Heart left ventricle (tissue), 16 donors: ENCODE results near the gene COL17A1. TPM values are rescaled to one million over a fixed set of nuclear protein-coding genes. Genes with fewer than 3 reads are reported as not detected.

Experiments used
- ATAC-seq, 4 donors: fragments of 200-7000 bp; cut with Tn5 transposase; one replicate each; pipeline ENCODE4 v1.9.1; 2020 to 2022; ENCODE audit warnings: moderate library complexity in 4 of 4, mild to moderate bottlenecking in 3 of 4, moderate number of reproducible peaks in 1 of 4
- DNase-seq, 5 donors: peaks; one replicate each; pipeline ENCODE4 v3.0.0-alpha.2; 2020
- H3K27ac ChIP-seq, 12 donors: fragments of 200-600 bp; sonication (generic) in 4 of 12; one replicate each; pipeline versions ENCODE4 v1.5.0 to v1.8.0; 2016 to 2022; ENCODE audit warnings: mild to moderate bottlenecking in 2 of 12
- H3K27me3 ChIP-seq, 9 donors: fragments of 200-600 bp; sonication (generic) in 2 of 9; one replicate each; pipeline versions ENCODE4 v1.5.1 to v1.8.0; 2016 to 2022; ENCODE audit warnings: mild to moderate bottlenecking in 3 of 9
- H3K36me3 ChIP-seq, 9 donors: fragments of 200-600 bp; sonication (generic) in 2 of 9; one replicate each; pipeline versions ENCODE4 v1.5.0 to v1.8.0; 2018 to 2022; ENCODE audit warnings: mild to moderate bottlenecking in 2 of 9
- H3K4me1 ChIP-seq, 12 donors: fragments of 200-600 bp; sonication (generic) in 4 of 12; one replicate each; pipeline versions ENCODE4 v1.5.0 to v1.8.0; 2016 to 2022; ENCODE audit warnings: mild to moderate bottlenecking in 3 of 12
- H3K4me3 ChIP-seq, 12 donors: fragments of 200-600 bp; sonication (generic) in 4 of 12; one replicate each; pipeline versions ENCODE4 v1.5.0 to v1.8.0; 2017 to 2022; ENCODE audit warnings: mild to moderate bottlenecking in 9 of 12, moderate library complexity in 4 of 12
- H3K9me3 ChIP-seq, 12 donors: fragments of 200-600 bp; sonication (generic) in 4 of 12; one replicate each; pipeline versions ENCODE4 v1.5.0 to v1.8.0; 2016 to 2022; ENCODE audit warnings: mild to moderate bottlenecking in 1 of 12
- POLR2A ChIP-seq, 2 donors: fragments of 450-650 bp; IDR thresholded peaks; one replicate each; pipeline ENCODE4 v1.6.1; 2017; ENCODE audit warnings: antibody characterized with exemption in 2 of 2, mild to moderate bottlenecking in 2 of 2, moderate library complexity in 2 of 2
- whole genome bisulfite sequencing, 4 donors: extraction: QIAGEN DNeasy Blood & Tissue Kit in 2 of 4; methylation state at CpG; one replicate each; pipeline versions ENCODE4 v1.1.5 to v1.1.7; 2013 to 2018; 5-methylcytosine and 5-hydroxymethylcytosine counted together
- intact Hi-C, 10 donors: fragments of 100-400 bp; cut with DNase I; formaldehyde crosslinking; loops; one replicate each; pipeline versions ENCODE4 v1.11.1 to v1.14.2; 2022
- long read RNA-seq, 3 donors: library from polyadenylated mRNA; unstranded; transcript quantifications; one replicate each; pipeline ENCODE4 v2.0.0, GENCODE V29; 2020 to 2021
- polyA plus RNA-seq, 2 donors: library from polyadenylated mRNA; stranded (reverse); fragments of 200-250 nt; gene quantifications; one replicate each; pipeline ENCODE4 v1.2.3, GENCODE V29; 2013
- total RNA-seq, 9 donors: library from RNA; depleted of rRNA in 2 of 9; stranded (reverse); fragments of >200 nt in 2 of 9; fragmentation: NEBNext Ultra II Directional in 3 of 9; extraction: Animal tissue kit (Norgen Biotek cat#: 25700) in 3 of 9; gene quantifications; one replicate each; pipeline versions ENCODE4 v1.1.0 to v1.2.4, GENCODE V29; 2016 to 2023
- TF ChIP-seq, protein P1 (sequence below), 12 donors: fragments of 200-600 bp; sonication (generic) in 4 of 12; IDR thresholded peaks; one replicate each; pipeline versions ENCODE4 v1.5.0 to v1.8.0; 2018 to 2022; ENCODE audit warnings: antibody characterized with exemption in 12 of 12, mild to moderate bottlenecking in 5 of 12
- donor health status: ischemic (EF 13 %, LVEDD 7.1; RV severe dilation, severe dysfunction).
- donor health status: healthy with polysubstance abuse.
- donor health status: DM: no; HTN: yes; CAD: no.
- donor health status: DM: no; HTN: no; CAD: no.
- donor health status: ischemic (EF 25% LVEDD 6.9; RV normal size, moderate dysfunction).
- donor health status: ischemic (EF 25% LVEDD 5.7; RV mildly dilated, moderate dysfunction).
- donor health status: healthy.
- donor health status: DM: yes; HTN: yes; CAD: no.
- donor health status: ischemic (EF 35%, LVEDD 5.7; RV mildly dilated, moderate dysfunction).
- donor health status: nonischemic (EF 11% LVEDD 7.7; RV severe dilation, severe dysfunction).
- donor health status: DM: yes; HTN: yes; CAD: no.
- donor health status: PGD.
- donor health status: ischemic (EF 29% LVEDD 5.4; RV normal size, mild dysfunction).
- donor health status: nonischemic (EF 23%, LVEDD 6.1; RV moderate dilation, normal function).

The COL17A1 gene
- total RNA-seq, result 1 to 10 TPM in 2 of 9 donors, under 1 TPM in 2, not detected in 5; 0.28 to 2.2 (median 0.86) TPM
- polyA plus RNA-seq, result under 1 TPM in 1 of 2 donors, not detected in 1; 0.37 TPM
- long read RNA-seq, donor 1, result 0 reads
- long read RNA-seq, donor 2, partial matches to known transcripts, result 0 of 2 reads
- long read RNA-seq, donor 2, other reads (novel, unspliced or antisense), result 2 of 2 reads
- long read RNA-seq, donor 3, result 0 reads

DNA sequence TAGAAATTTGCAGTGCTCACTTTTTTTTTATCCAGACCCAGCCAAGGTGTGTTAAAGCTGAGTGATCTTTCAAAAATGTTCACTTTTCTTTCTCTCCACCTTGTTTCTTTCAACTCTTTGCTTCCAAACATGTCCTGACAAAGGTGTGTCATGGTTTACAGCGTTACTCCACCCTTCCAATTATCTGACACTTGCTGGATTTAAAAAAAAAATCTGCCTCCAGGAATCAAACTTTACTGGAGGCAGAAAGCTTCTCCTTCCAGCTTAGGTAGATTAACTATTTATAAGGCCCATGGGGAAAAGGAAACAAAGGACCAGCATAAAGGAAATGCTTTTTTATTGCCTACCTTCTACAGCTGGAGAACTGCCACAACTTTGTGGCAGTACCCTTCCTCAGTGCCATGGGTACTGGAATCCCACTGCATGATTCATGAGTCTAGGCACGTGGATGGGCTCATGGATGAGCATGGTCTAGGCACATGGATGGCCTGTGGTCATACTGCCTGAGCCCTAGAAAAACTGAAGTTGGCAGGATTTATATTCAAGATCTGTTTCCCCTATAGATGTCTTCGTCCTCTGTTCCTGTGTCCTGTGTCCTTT is at the start of gene COL17A1:
Gene COL17A1 (minus strand): TSS at position 80 of the 600 bp plus-strand sequence. CDS start 5,207 bp downstream, outside the sequence.
- Histone ChIP-seq H3K27me3 (no peaks in the 10 kb centered on the region), H3K4me3 (no peak within 1 kb of the TSS), H3K9me3 (no peaks in the 10 kb centered on the region), H3K27ac (no peak within 1 kb of the TSS), H3K36me3 (no peaks in the 10 kb centered on the region), H3K4me1 (no peaks in the 10 kb centered on the region)
- WGBS, 4 donors, result 77 to 80% (median 78%) methylated on average over 3 of the region's 3 CpGs
- TF ChIP-seq, protein P1, sequence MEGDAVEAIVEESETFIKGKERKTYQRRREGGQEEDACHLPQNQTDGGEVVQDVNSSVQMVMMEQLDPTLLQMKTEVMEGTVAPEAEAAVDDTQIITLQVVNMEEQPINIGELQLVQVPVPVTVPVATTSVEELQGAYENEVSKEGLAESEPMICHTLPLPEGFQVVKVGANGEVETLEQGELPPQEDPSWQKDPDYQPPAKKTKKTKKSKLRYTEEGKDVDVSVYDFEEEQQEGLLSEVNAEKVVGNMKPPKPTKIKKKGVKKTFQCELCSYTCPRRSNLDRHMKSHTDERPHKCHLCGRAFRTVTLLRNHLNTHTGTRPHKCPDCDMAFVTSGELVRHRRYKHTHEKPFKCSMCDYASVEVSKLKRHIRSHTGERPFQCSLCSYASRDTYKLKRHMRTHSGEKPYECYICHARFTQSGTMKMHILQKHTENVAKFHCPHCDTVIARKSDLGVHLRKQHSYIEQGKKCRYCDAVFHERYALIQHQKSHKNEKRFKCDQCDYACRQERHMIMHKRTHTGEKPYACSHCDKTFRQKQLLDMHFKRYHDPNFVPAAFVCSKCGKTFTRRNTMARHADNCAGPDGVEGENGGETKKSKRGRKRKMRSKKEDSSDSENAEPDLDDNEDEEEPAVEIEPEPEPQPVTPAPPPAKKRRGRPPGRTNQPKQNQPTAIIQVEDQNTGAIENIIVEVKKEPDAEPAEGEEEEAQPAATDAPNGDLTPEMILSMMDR (IDR thresholded peaks at IDR 0.05), result no peak
- no peak for TF ChIP-seq POLR2A (IDR thresholded peaks at IDR 0.05)
- DNase-seq (no peak), ATAC-seq (no peak)
- intact Hi-C loops, result no loop called here

DNA sequence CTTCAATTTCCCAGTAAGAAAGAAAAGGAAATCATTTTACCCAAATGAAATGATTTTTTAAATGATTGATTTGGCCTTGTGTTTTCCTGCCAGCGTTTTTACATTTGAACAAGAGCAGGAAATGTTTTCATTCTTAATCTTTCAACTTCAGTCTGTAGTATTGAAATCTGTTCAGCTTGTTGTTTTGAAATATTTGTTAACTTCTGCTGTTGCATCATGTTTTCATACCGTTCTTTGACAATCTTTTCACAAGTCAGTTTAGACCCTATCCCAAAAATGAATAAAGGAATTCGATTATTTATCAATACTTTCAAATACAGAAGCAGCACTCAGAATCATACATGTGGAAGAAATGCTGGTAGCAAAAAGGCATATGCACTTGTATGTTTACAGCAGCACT is 44.4 kb upstream of the COL17A1 start:
- TF ChIP-seq, protein P1 (IDR thresholded peaks at IDR 0.05), result no peak
- TF ChIP-seq POLR2A (IDR thresholded peaks at IDR 0.05), result no peak
- 57 to 75% (median 70%) methylated on average over 3 of the region's 3 CpGs for WGBS, 4 donors
- intact Hi-C loops, result no loop called here

DNA sequence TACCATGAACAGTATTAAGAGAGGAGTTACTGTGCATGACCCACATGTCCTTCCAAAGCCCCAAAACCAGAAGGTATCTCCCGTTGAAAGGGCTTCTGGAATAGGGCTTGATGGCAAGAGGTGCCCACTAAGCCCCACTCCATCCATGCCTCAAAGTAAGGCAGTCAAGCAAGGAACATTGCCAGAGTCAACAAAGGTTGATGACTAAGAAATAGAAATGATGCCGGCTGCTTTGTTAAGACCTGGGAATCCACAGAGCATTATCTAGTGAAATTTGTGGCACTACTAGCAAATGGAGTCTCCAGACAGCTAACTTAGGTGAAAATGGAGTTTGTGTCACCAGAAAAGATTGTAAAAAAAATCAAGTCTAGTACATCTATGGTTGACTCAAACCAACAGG is 42.5 kb upstream of the COL17A1 start:
- H3K36me3 ChIP-seq, result peaks cover 0 to 32% (median 8%) of the 10 kb centered on the region in 9 donors
- no peak overlapping the region for H3K4me3 ChIP-seq
- ATAC-seq, result no peak
- intact Hi-C loops, result loop anchor here in 4 of 10 donors (10.0 kb wide), 4 partner anchors 127 to 233 kb away; partner anchors contain the start of genes GSTO1 (in 1 of the 4), SLK (in 1 of the 4) and STN1 (in 1 of the 4)
- 83 to 97% (median 91%) methylated on average over 2 of the region's 2 CpGs for WGBS, 4 donors
- peaks cover 0 to 7% (median 0%) of the 10 kb centered on the region in 12 donors for H3K4me1 ChIP-seq
- DNase-seq, result no peak
- H3K9me3 ChIP-seq, result no peaks in the 10 kb centered on the region
- no peak overlapping the region for H3K27ac ChIP-seq
- H3K27me3 ChIP-seq, result no peaks in the 10 kb centered on the region
- TF ChIP-seq, protein P1 (IDR thresholded peaks at IDR 0.05), result no peak
- TF ChIP-seq POLR2A (IDR thresholded peaks at IDR 0.05), result no peak

More for the DNA sequence above, 44.4 kb upstream of the COL17A1 start:
- peaks cover 0 to 7% (median 0%) of the 10 kb centered on the region in 9 donors for H3K27me3 ChIP-seq
- peaks cover 0 to 7% (median 0%) of the 10 kb centered on the region in 12 donors for H3K4me1 ChIP-seq
- no peaks in the 10 kb centered on the region for H3K9me3 ChIP-seq
- ATAC-seq (no peak), DNase-seq (no peak)
- H3K27ac ChIP-seq, result no peak overlapping the region
- H3K4me3 ChIP-seq, result no peak overlapping the region
- peaks cover 0 to 18% (median 8%) of the 10 kb centered on the region in 9 donors for H3K36me3 ChIP-seq

DNA sequence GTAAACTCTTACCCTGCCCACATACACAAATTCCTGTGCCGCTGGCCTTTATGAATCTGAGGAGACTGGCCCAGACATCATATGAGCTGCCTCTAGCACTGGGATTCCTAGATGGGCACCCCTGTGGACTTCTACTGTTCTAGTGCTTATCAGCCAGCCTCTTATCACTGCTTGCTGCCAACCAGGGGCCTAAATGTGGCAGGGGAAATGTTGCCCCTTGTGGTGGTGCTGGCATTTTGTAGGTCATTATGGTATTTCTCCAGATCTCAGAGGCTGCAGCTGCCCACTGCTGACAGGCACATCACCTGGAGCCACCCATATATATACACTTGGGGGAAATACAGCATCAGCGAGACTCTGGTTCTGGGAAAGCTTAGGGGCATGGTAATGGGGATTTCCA is 41.7 kb upstream of the COL17A1 start:
- 44 to 68% (median 62%) methylated on average over 2 of the region's 2 CpGs for WGBS, 4 donors
- H3K9me3 ChIP-seq, result no peaks in the 10 kb centered on the region
- peaks cover 0 to 14% (median 7%) of the 10 kb centered on the region in 12 donors for H3K4me1 ChIP-seq
- H3K36me3 ChIP-seq, result peaks cover 0 to 32% (median 8%) of the 10 kb centered on the region in 9 donors
- TF ChIP-seq POLR2A (IDR thresholded peaks at IDR 0.05), result no peak
- TF ChIP-seq, protein P1 (IDR thresholded peaks at IDR 0.05), result peak in 3 of 12 donors; percentile 8 to 32 (median 13)
- peak; percentile 53 to 70 (median 60) for ATAC-seq
- H3K27ac ChIP-seq, result no peak overlapping the region
- no peak overlapping the region for H3K4me3 ChIP-seq
- H3K27me3 ChIP-seq, result no peaks in the 10 kb centered on the region
- intact Hi-C loops, result loop anchor here in 4 of 10 donors (10.0 kb wide), 4 partner anchors 127 to 233 kb away; partner anchors contain the start of genes GSTO1 (in 1 of the 4), SLK (in 1 of the 4) and STN1 (in 1 of the 4)
- peak in 1 of 5 donors; percentile 6 for DNase-seq
